ENCODE data around the gene LZTS3.

GRCh38 chr20:3202965-3203314 lies 29.6 kb upstream of the LZTS3 start:
- TF ChIP-seq GATA2 (IDR thresholded peaks at IDR 0.05; ENCODE audit: low read depth, low read length) (no peak), GATA3 (IDR thresholded peaks at IDR 0.05; ENCODE audit: low read depth, low read length) (no peak)

All from SH-SY5Y (cell line).